Bronchial epithelial cell (primary cell): ENCODE measurements around the gene RAPGEF1. TPM values are rescaled to one million over a fixed set of nuclear protein-coding genes. Genes with fewer than 3 reads are reported as not detected.

Source experiments
- DNase-seq: peaks from one replicate; pipeline ENCODE4 v3.0.0-alpha.2; 2010; ENCODE audit warnings: low read depth
- FAIRE-seq: peaks from 2 replicates; lab custom pipeline; 2011; peaks lifted over from hg19 to GRCh38; lab: Jason Lieb, UNC
- H3K27me3 ChIP-seq: 2 replicates; pipeline ENCODE4 v1.5.1; 2011; ENCODE audit warnings: low read length; ENCODE audit not compliant: control insufficient read depth, insufficient read depth
- H3K36me3 ChIP-seq: 2 replicates; pipeline ENCODE4 v1.5.1; 2011; ENCODE audit warnings: low read length; ENCODE audit not compliant: control insufficient read depth, insufficient read depth
- H3K4me3 ChIP-seq: 2 replicates; pipeline ENCODE4 v1.5.1; 2011; ENCODE audit warnings: mild to moderate bottlenecking, low read depth, low read length, control low read depth
- total RNA-seq: library from RNA; depleted of rRNA; stranded (reverse); fragments of >200 nt; gene quantifications from 2 replicates; pipeline ENCODE4 v1.2.1, GENCODE V29; 2014
- TF ChIP-seq, protein P1 (sequence below): IDR thresholded peaks from 2 replicates; pipeline ENCODE4 v1.5.1; 2011; ENCODE audit warnings: mild to moderate bottlenecking, moderate library complexity, low read length, control low read depth, inconsistent platforms; ENCODE audit not compliant: insufficient read depth, severe bottlenecking

Gene RAPGEF1
- total RNA-seq, 1 donor from 2014 or later = 19.2 TPM

DNA sequence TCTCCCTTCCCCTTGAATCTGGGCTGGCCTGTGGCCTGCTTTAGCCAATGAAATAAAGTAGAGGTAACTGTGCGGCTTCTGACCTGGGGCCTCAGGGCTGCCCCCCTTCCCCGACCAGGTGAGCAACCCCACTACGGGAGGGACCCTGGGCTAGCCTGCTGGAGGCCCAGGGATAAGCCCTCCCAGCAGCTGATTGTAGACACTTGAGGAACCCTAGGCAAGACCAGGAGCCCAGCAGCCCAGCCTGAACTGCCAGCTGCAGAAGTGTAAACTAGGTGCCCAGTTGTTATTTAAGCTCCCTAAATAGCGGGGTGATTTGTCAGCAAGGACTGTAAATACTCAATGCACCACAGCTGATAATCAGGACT, 41.3 kb downstream of the RAPGEF1 start:
- no peaks in the 10 kb centered on the region for H3K27me3 ChIP-seq
- FAIRE-seq (no peak), DNase-seq (no peak)
- TF ChIP-seq, protein P1, sequence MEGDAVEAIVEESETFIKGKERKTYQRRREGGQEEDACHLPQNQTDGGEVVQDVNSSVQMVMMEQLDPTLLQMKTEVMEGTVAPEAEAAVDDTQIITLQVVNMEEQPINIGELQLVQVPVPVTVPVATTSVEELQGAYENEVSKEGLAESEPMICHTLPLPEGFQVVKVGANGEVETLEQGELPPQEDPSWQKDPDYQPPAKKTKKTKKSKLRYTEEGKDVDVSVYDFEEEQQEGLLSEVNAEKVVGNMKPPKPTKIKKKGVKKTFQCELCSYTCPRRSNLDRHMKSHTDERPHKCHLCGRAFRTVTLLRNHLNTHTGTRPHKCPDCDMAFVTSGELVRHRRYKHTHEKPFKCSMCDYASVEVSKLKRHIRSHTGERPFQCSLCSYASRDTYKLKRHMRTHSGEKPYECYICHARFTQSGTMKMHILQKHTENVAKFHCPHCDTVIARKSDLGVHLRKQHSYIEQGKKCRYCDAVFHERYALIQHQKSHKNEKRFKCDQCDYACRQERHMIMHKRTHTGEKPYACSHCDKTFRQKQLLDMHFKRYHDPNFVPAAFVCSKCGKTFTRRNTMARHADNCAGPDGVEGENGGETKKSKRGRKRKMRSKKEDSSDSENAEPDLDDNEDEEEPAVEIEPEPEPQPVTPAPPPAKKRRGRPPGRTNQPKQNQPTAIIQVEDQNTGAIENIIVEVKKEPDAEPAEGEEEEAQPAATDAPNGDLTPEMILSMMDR = no peak
- H3K36me3 ChIP-seq = no peaks in the 10 kb centered on the region
- no peak overlapping the region for H3K4me3 ChIP-seq

DNA sequence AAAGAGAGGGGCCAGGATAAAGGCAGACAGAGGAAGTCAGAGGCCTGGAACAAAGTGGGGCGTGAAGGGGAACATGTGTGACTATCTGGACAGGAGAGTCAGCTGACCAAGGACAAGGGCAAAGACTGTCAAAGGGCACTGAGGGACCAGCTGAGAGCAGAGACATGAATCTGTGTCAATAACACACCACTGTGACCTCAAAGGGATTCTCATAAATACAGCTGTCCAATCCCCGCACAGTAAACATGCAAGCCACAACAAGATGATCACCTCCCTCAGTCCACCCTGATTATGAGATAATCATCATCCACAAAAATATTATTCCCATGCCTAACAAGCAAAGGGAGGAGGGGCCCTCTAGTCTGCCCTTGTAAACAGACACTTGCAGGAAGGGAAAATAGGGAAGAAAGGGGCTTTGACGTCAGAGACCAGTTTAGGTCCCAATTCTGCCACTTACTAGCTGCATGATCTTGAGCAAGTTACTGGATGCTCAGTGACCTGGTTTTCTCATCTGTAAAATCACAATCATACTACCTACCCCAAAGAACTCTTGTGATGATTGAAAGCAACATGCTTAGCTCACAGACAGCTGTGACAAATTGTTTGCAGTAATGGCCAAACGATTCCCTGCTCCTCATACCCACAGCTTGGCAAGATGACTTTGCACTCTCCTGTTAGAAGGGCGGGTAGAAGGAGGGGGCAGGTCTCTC, 41.8 kb downstream of the RAPGEF1 start:
- H3K4me3 ChIP-seq = no peak overlapping the region
- TF ChIP-seq, protein P1 = no peak

DNA sequence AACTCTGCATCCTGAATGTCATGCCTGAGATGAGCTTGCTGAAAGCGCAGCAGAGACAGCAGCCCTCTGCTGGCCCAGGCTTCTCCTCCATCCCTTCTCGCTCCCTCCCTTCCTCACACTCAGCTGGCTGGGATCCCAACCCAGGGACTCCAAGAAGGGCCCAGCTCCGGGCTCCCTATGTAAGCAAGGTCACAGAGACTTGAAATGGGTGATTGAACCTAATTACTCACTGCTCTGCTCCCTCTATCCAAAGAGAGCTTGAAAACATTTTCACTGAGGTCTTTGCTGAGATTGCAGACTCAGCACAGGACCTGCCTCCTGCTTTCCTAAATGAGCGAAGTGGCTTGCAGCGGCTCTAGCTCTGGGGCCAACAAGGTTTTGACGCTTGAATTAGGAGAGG, 42.8 kb downstream of the RAPGEF1 start:
- FAIRE-seq = no peak
- no peaks in the 10 kb centered on the region for H3K27me3 ChIP-seq

More for the DNA sequence above, 41.8 kb downstream of the RAPGEF1 start:
- Histone ChIP-seq H3K27me3 (no peaks in the 10 kb centered on the region), H3K36me3 (no peaks in the 10 kb centered on the region)
- no peak for FAIRE-seq
- DNase-seq = no peak

DNA sequence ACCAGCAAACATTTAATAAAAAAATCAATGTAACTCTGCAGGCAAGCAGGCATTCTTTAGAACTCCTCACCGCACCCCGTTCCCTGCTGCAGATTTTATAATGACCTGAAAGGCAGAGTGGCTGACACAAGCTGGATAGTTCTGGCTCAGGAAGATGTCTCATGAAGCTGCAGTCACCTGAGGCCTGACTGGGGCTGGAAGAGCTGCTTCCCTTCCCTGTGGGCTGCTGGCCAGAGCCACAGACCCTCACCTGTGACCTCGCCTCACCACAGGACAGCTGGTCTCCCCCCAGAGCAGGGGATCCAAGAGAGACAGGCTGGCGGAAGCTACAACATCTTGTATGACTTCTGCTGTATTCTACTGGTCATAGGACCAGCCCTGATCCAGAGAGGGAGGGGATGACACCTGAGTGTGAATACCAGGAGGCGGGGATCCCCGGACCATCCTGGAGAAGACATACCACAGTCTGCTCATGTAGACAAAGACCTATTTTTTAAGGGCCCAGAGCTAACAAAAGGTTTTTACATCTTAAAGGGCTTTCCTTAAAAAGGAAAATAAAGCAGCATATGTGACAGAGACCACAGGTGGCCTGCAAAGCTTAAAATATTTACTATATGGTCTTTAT, 43.9 kb downstream of the RAPGEF1 start:
- Histone ChIP-seq H3K36me3 (no peaks in the 10 kb centered on the region), H3K4me3 (no peak overlapping the region), H3K27me3 (no peaks in the 10 kb centered on the region)
- no peak for FAIRE-seq
- no peak for DNase-seq
- TF ChIP-seq, protein P1 = no peak

More for the DNA sequence above, 42.8 kb downstream of the RAPGEF1 start:
- TF ChIP-seq, protein P1 = no peak
- no peak overlapping the region for H3K4me3 ChIP-seq
- no peaks in the 10 kb centered on the region for H3K36me3 ChIP-seq
- no peak for DNase-seq

DNA sequence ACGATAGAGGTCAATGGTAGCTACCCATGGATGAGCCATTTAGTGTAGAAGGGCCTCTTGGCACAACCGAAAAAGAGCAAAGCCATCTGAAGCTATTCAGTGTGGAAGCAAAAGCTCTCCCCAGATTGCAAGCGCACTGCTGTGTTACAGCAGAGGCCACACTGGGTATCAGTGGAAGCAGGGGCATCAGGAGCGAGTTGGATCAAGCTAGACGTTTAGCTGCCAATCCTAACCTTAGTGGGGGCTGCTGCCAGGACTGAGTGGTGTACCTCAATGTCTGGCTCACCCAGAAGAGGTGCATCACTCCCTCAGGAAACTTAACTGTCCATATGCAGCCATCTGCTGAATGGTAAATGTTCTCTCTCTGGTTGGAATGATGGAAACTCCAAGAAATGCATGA, 44.5 kb downstream of the RAPGEF1 start:
- no peaks in the 10 kb centered on the region for H3K27me3 ChIP-seq
- TF ChIP-seq, protein P1 = no peak
- no peak overlapping the region for H3K4me3 ChIP-seq
- DNase-seq (no peak), FAIRE-seq (no peak)
- H3K36me3 ChIP-seq = no peaks in the 10 kb centered on the region
